ENCODE data around the gene CNIH1. TPM values are rescaled to one million over a fixed set of nuclear protein-coding genes. Genes with fewer than 3 reads are reported as not detected.

The CNIH1 gene
- total and polyA plus RNA-seq, 2 of the 13 experiments (the other 11 are each of a cell fraction or from before 2014, with no cell fraction given), result 166 to 421 TPM

- TF ChIP-seq SNAPC4 (CRISPR knock-in tag; IDR thresholded peaks at IDR 0.05), result no peak
- no peak for TF ChIP-seq MEIS2 (CRISPR knock-in tag; IDR thresholded peaks at IDR 0.05)
- TF ChIP-seq PAXIP1 (CRISPR knock-in tag; conservative IDR thresholded peaks at IDR 0.05), result peak; percentile 91
- peak in 1 of 2 experiments; percentile 65; a peak in 2 of 4 replicates for TF ChIP-seq EP300 (IDR thresholded peaks at IDR 0.05; ENCODE audit: low read depth in 2 of 2, low read length in 2 of 2)
- TF ChIP-seq EP300 (CRISPR knock-in tag; IDR thresholded peaks at IDR 0.05; ENCODE audit: borderline replicate concordance), result no peak
- no peak for TF ChIP-seq CSRNP1 (CRISPR knock-in tag; IDR thresholded peaks at IDR 0.05)
- 0 out of 2 replicates have a peak, but pooled peaks have one; percentile 26 for TF ChIP-seq ELF3 (CRISPR knock-in tag; IDR thresholded peaks at IDR 0.05)
- TF ChIP-seq E2F2 (CRISPR knock-in tag; IDR thresholded peaks at IDR 0.05; ENCODE audit: borderline replicate concordance), result no peak
- TF ChIP-seq SOX5 (CRISPR knock-in tag; IDR thresholded peaks at IDR 0.05; ENCODE audit: borderline replicate concordance), result peak; percentile 63; the same call in 1 of the 2 replicates
- TF ChIP-seq ZMYM4 (CRISPR knock-in tag; IDR thresholded peaks at IDR 0.05), result peak; percentile 77
- TF ChIP-seq NCOA2 (CRISPR knock-in tag; IDR thresholded peaks at IDR 0.05), result peak; percentile 14; the same call in 1 of the 2 replicates
- peak; percentile 73; the same call in 1 of the 2 replicates for TF ChIP-seq LCORL (IDR thresholded peaks at IDR 0.05)
- TF ChIP-seq LCORL (CRISPR knock-in tag; IDR thresholded peaks at IDR 0.05), result peak; percentile 91
- TF ChIP-seq THAP11 (CRISPR knock-in tag; IDR thresholded peaks at IDR 0.05), result peak; percentile 27
- peak; percentile 68 for TF ChIP-seq ZNF644 (CRISPR knock-in tag; IDR thresholded peaks at IDR 0.05; ENCODE audit: low read depth)
- no peak for TF ChIP-seq SOX6 (IDR thresholded peaks at IDR 0.05)
- TF ChIP-seq SOX6 (CRISPR knock-in tag; IDR thresholded peaks at IDR 0.05), result peak; percentile 72; the same call in 1 of the 2 replicates
Observed at GRCh38 chr14:54483073-54483745, 42.0 kb upstream of the CNIH1 start (continued).

All from HepG2 (cell line).